ENCODE measurements around the gene NKIRAS2.

NKIRAS2 gene

DNA sequence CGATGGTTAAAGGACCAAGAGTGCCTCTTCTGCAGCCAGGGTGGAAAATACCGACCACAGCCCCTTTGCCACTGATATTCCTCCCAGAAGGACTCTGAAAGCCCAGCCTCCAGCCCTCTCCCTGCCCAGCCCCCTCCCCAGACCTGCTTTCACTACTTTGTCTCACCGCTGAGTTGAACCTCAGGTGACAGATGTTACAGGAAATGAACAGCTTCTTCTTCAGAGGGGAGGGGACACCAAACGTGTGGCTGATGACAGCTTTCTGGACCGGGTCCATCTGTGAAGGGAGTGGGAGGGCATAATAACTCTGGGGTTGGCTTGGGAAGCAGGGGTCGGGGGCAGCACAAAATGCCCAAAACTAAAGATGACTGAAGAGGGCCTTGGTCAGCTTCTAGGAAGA, 14.2 kb downstream of the NKIRAS2 start:
- DNase-seq: peak; percentile 55
- Histone ChIP-seq H3K36me3 (no peaks in the 10 kb centered on the region), H3K27ac (no peak overlapping the region), H3K27me3 (ENCODE audit: insufficient read depth, low read depth, severe bottlenecking) (no peaks in the 10 kb centered on the region), H3K4me3 (ENCODE audit: low read depth, low read length) (no peak overlapping the region), H3K9me3 (ENCODE audit: severe bottlenecking) (no peaks in the 10 kb centered on the region)
- TF ChIP-seq, protein P1, sequence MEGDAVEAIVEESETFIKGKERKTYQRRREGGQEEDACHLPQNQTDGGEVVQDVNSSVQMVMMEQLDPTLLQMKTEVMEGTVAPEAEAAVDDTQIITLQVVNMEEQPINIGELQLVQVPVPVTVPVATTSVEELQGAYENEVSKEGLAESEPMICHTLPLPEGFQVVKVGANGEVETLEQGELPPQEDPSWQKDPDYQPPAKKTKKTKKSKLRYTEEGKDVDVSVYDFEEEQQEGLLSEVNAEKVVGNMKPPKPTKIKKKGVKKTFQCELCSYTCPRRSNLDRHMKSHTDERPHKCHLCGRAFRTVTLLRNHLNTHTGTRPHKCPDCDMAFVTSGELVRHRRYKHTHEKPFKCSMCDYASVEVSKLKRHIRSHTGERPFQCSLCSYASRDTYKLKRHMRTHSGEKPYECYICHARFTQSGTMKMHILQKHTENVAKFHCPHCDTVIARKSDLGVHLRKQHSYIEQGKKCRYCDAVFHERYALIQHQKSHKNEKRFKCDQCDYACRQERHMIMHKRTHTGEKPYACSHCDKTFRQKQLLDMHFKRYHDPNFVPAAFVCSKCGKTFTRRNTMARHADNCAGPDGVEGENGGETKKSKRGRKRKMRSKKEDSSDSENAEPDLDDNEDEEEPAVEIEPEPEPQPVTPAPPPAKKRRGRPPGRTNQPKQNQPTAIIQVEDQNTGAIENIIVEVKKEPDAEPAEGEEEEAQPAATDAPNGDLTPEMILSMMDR (IDR thresholded peaks at IDR 0.05; ENCODE audit: low read depth, low read length): no peak

DNA sequence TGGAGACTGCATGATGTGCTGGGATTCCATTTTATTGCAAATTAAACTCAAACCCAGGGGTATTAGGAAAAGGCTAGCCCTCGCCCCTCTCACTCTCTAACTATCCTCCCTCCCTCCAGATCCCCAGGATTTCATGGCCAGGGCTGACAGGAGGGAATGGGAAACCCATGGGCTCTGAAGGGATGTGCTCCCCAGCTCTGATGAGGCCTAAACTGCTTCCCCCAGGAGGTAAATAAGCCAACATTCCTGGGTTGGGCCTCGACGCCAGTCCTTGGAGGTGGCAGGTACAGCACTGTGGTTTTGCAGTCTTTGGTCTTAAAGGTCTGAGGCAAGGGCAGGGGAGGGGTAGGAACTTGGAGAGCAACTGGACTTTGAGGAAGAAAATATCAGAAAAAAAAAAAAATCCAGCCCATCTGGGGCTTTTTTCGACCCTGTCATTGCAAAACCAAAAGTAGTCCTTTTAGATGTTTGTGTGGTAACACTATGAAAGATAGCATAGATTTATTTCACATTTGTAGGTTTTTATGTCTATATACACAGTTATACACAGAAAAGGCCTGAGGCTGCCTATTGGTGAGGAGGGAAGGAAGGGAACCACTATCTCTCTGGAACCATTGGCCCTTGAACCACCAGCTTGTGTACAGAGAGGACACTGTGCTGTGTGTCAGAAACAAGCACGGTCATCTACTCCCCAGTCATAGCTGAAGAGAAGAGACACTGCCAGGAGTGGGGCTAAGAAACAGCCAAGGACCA, 18.5 kb downstream of the NKIRAS2 start:
- DNase-seq: no peak
- H3K9me3 ChIP-seq (ENCODE audit: severe bottlenecking): no peaks in the 10 kb centered on the region
- TF ChIP-seq, protein P1 (IDR thresholded peaks at IDR 0.05; ENCODE audit: low read depth, low read length): no peak
- no peaks in the 10 kb centered on the region; the same call in 1 of the 2 replicates for H3K36me3 ChIP-seq
- H3K4me3 ChIP-seq (ENCODE audit: low read depth, low read length): no peak overlapping the region
- no peak overlapping the region for H3K27ac ChIP-seq
- H3K27me3 ChIP-seq (ENCODE audit: insufficient read depth, low read depth, severe bottlenecking): no peaks in the 10 kb centered on the region

DNA sequence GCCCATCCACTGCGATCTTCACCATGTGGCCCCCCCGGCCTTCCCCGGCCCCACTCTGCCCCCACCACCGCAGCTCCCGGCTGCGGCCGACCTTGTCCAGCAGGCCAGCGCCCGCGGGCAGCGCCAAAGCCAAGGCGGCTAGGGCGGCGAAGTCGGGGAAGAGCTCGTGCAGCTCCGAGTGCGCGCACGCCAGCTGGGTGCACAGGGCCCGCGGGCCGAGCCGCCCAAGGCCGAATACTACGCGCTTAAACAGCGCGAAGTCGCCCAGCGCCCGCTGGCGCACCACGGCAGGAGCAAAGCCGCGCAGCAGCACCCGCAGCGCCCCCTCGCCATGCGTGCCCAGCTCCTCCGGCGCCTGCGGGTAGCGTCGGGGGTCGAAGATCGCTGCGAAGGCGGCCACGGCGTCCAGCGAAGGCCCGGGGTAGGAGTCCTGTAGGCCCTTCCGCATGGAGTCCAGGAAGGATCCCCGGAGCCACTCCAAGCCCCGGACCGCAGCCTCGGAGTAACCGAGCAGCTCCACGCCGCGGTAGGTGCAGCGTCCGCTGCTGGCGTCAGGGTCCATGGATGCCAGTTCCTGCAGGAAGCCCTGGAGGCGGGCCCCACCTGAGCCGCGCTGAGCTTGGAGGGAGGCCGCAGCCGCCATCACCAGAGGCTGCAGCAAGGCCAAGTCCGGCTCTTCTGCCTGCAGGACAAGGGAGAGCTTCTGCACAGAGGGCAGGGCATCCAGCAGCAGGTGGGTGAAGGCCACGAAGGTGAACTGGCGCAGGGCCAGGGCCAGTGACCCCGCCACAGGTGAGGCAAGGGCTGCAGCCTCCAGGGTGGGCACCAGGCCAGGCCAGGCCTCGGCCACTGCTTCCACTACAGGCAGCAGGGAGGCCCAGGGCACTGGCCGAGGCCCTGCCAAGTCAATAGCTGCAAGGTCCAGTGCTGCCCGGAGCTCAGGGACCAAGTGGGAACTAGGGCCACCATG, 20.2 kb downstream of the NKIRAS2 start:
- Histone ChIP-seq H3K27me3 (ENCODE audit: insufficient read depth, low read depth, severe bottlenecking) (no peaks in the 10 kb centered on the region), H3K36me3 (no peaks in the 10 kb centered on the region; the same call in 1 of the 2 replicates), H3K27ac (no peak overlapping the region), H3K9me3 (ENCODE audit: severe bottlenecking) (no peaks in the 10 kb centered on the region), H3K4me3 (ENCODE audit: low read depth, low read length) (no peak overlapping the region)
- TF ChIP-seq, protein P1 (IDR thresholded peaks at IDR 0.05; ENCODE audit: low read depth, low read length): no peak
- no peak for DNase-seq

DNA sequence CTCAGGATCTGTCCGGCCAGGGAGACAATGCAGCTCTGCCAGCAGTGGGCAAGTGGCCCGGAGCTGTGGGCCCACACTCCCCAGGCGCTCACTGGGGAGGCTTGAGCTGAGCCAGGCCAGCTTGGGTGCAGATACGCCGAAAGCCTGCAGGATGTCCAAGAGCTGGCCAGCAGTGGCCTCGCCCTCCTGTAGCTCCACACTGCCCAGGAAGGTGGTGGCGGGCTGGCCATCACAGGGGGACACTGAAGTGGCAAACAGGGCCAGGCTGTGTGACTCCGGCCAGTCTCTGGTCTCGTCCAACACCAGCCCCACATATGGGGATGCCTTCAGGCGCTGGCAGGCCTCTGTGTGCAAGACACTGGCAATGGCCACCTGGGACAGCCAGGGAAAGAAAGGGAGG, 20.9 kb downstream of the NKIRAS2 start:
- TF ChIP-seq, protein P1 (IDR thresholded peaks at IDR 0.05; ENCODE audit: low read depth, low read length): no peak
- Histone ChIP-seq H3K27me3 (ENCODE audit: insufficient read depth, low read depth, severe bottlenecking) (no peaks in the 10 kb centered on the region), H3K4me3 (ENCODE audit: low read depth, low read length) (no peak overlapping the region), H3K27ac (no peak overlapping the region), H3K9me3 (ENCODE audit: severe bottlenecking) (no peaks in the 10 kb centered on the region), H3K36me3 (no peaks in the 10 kb centered on the region; the same call in 1 of the 2 replicates)
- no peak for DNase-seq

DNA sequence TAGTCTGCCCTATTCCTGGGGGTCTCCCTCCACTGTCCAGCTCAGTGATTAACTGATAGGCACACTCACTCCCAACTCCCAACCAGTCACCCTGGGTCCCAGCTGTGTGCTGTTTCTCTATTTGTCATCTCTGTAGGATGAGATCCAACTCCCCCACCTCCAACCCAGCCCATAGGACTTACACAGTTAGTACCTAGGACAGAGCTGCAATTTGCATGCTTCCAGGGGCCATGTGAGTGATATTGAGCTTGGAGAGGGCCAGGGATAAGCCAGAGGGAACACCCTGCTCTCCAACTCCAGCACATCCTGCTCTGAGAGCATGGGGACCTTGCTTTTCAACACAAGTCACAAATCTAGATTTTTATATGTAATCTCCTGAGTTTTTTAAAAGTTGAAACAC, 21.7 kb downstream of the NKIRAS2 start:
- no peak for DNase-seq
- Histone ChIP-seq H3K27me3 (ENCODE audit: insufficient read depth, low read depth, severe bottlenecking) (no peaks in the 10 kb centered on the region), H3K27ac (no peak overlapping the region)

More for the DNA sequence above, 21.7 kb downstream of the NKIRAS2 start:
- TF ChIP-seq, protein P1 (IDR thresholded peaks at IDR 0.05; ENCODE audit: low read depth, low read length): no peak
- H3K36me3 ChIP-seq: no peaks in the 10 kb centered on the region; the same call in 1 of the 2 replicates
- no peaks in the 10 kb centered on the region for H3K9me3 ChIP-seq (ENCODE audit: severe bottlenecking)
- H3K4me3 ChIP-seq (ENCODE audit: low read depth, low read length): no peak overlapping the region
